Right forelimb (tissue), 1 donor: ENCODE data around the gene ANO4.

ENCODE experiments used
- DNase-seq: peaks from one replicate; pipeline ENCODE4 v3.0.0-alpha.2; 2018

ANO4 gene

DNA sequence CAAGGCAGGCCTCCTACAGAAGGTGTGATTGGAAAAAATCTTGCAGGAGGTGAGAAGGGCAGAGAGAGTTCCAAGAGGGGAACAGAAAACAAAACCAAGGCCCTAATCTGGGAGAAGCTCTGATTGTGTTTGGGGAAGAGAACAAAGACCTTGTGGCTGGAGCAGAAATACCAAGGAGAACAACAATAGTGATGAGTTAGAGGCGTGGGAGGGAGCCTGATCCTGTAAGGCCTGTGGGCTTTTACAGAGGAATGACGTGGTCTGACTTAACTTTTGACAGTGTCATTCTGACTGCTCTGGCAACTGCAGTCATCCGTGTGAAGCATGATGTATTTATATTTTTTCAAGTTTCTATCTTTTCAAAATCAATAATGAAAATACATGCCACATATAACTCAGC, 200.6 kb downstream of the ANO4 start:
- DNase-seq: no peak

- DNase-seq: no peak
These were observed 201.2 kb downstream of the ANO4 start for GRCh38 chr12:100995771-100996170.

GRCh38 chr12:101001669-101002068, 207.1 kb downstream of the ANO4 start:
- no peak for DNase-seq

DNA sequence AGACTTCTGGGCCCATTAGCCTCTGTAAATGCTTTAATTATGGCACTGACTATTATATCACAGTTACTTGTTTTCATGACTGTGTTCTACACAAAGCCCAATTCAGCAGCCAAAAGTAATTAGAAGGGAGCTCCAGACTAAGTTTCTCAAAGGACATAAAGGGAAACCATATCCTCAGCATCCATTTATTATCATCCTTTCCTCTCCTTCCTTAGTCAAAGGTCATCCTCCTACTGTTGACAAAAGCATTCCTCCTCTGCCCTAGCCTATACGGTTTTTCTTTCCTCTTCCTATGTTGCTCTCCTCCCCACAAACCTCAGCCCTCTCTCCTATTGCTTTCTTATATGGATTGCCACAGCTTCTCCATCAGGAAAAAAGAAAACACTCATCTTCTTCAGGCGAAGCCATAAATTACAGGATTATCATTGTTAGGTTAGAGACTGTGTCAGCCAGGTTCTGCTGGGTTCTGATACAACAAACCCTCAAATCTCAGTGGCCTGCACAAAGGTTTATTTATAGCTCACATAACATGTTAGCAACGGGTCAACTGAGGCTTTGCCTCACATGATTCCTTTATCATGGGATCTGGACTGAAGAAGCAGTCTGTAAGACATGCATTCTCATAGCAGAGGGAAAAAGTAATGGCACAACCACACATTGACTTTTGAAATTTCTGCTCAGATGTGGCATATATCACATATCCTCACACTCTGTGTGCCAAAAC, 208.3 kb downstream of the ANO4 start:
- DNase-seq: no peak

DNA sequence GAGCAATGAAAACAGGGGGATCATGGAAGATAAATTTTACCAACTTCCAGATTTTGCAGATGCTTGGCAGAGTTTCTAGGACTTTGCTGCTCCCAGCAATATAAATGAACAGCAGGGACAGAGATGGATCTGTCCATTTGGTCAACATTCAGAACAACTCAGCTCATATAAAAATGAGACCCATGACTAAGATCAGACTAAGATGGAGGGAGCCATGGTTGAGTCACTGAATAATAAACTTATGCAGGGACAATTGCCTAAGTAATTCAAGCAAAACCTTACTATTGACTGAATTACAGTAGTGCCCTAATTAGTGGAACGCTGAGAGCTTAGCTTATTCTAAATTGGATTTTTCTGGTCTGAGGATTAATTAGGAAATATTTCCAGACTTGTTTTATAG, 210.3 kb downstream of the ANO4 start:
- no peak for DNase-seq

GRCh38 chr12:101009274-101009673, 214.7 kb downstream of the ANO4 start:
- no peak for DNase-seq

- no peak for DNase-seq
These were observed 216.3 kb downstream of the ANO4 start for GRCh38 chr12:101010896-101011295.

- DNase-seq: no peak
These were observed 219.4 kb downstream of the ANO4 start for GRCh38 chr12:101013993-101014392.

- no peak for DNase-seq
These were observed 220.5 kb downstream of the ANO4 start for GRCh38 chr12:101015044-101015443.

GRCh38 chr12:101018540-101018939, 224.0 kb downstream of the ANO4 start:
- no peak for DNase-seq

- DNase-seq: no peak
These were observed 224.6 kb downstream of the ANO4 start for GRCh38 chr12:101019201-101019600.

- no peak for DNase-seq
These were observed 225.1 kb downstream of the ANO4 start for GRCh38 chr12:101019667-101020066.

GRCh38 chr12:101021442-101021841, 226.9 kb downstream of the ANO4 start:
- DNase-seq: no peak

DNA sequence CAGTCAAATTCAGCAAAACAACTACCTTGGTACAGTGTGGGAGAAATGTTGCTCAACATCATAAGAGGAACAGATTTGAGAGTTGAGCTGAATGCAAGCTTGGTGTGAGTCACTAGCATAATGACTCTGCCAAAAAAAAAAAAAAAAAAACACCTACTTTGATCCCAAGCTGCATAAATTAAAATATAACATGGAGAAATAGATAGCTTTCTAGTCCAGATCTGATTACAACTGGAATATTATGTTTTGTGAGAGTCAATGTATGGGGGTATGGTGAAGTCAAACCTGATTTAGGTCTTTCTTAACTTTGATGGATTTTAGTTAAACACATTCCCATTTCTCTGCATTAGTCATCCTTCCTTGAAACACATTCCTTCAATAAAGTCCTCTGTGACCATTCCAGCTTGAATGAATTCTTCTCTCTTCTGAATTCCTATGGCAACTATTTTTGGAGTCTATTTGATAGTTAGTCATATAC, 227.4 kb downstream of the ANO4 start:
- no peak for DNase-seq

DNA sequence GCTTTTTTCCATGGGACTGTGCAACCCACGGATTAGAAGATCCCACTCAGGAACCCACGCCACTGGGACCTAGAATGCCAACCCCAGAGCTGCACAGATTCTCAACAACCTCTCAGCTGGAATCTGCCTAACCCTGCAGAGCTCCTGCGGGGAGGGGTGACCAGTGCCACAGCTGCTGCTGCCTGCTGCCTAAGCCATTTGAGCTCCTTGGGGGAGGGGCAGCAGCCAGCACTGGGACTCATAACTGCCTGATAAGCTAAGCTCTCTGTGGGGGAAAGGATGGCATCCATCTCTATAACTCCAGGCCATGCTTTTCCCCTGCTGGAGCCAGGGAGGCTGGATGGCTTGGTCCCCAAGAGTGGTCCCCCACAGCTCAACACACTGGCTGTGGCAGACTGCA, 232.6 kb downstream of the ANO4 start:
- DNase-seq: no peak

GRCh38 chr12:101027816-101028215, 233.2 kb downstream of the ANO4 start:
- DNase-seq: no peak

DNA sequence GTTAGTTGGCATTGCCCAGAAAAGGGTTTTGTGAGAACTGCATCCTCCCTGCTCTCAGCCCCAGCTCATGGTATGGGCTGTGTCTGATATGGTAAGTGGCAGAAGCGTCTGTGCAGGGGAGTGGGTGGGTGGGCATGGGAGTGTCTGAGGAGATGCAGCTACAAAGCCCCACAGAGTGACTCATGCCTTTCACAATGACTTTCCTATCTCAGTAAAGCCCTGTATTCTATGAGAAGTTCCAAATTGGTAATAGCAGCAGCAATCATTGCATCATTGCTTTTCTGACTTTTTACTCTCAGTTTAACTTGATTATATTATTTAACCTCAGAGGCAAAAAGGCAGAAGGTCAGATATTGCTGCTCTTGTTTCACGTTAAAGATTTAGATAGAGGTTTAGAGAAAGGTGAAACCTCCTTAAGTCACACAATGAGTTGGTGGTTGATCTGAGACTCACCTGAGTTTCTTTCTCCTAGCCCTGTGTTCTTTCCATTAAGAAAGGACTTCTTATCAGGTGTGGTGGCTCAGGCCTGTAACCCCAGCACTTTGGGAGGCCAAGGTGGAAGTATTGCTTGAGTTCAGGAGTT, 243.8 kb downstream of the ANO4 start:
- no peak for DNase-seq

GRCh38 chr12:101039848-101040531, 245.4 kb downstream of the ANO4 start:
- DNase-seq: no peak

DNA sequence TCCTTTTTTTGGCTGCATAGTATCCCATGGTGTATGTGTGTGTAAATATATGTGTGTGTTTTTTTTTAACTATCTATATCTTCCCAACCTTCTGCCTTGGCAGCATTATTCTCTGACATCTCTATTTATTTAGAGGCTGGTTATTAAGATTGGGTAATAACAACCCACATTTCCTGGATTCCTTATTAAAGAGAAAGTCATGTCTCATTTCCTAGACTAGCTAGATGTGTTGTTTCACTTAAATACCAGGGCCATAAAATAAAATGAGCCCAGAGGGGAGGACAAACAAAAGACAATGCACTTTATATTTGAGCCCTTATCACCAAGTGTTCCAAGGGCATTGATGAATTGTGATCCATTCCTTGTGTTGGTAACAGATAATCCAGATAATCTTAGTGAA, 246.4 kb downstream of the ANO4 start:
- DNase-seq: no peak

DNA sequence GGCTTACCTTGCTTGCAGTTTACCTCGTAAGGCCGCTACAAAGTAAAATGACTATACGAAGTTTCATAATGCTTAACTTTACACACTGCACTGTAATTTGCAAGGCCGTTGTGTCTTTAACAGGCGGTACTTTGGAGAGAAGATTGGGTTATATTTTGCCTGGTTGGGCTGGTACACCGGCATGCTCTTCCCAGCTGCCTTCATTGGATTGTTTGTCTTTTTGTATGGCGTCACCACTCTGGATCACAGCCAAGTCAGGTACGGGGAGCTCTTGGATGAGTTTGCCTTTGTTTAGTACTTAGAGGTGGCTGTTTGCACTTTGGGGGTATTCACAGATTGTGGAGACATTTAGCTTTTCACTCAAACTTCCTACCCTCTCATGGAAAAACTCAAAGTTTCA, 247.6 kb downstream of the ANO4 start:
- no peak for DNase-seq

DNA sequence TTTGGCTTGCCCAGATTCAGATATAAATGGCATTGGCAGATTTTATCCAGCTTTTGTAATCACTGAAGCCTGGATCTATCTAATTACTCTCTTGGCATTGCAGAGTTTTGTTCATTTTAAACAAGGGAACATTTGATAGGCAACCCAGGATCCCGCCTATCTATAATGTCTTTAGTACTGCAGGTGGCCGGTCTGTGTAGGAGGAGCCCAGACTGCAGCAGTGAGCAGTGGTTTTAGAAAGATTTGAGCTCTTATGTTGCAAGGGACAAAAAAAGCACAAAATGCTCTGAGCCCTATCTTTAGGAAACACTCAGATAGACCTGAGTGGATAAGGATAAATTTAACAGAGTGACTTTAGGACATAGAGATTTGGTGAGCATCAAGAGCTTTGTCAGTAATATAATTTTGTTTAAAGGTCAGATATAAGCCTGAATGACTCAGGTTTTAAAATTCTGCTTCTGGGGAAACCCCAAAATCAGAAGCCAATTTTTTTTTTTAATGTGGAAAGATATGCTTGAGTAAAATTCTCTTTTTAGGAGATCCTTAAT, 250.0 kb downstream of the ANO4 start:
- DNase-seq: no peak

GRCh38 chr12:101045486-101046464, 251.2 kb downstream of the ANO4 start:
- no peak for DNase-seq

DNA sequence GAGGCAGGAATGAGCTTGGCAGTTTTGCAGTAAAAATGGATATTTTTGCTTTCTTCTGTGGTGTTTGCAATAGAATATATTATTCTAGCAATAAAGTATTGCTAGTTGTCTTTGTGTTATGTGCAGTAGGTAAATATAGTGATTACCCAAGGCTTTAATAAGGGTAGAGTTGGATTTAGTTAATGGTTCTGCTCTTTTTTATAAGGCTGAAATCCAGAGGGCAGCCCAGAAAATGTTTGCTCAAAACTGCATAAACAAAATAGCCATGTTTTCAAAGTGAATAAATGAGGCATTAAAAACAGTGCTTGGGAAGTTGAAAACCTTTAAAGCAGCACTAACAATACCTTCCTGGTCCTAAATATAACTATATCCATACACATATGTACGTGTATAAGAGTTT, 253.1 kb downstream of the ANO4 start:
- no peak for DNase-seq
